Measurements from ENCODE around the gene CNOT11.

CNOT11 gene

DNA sequence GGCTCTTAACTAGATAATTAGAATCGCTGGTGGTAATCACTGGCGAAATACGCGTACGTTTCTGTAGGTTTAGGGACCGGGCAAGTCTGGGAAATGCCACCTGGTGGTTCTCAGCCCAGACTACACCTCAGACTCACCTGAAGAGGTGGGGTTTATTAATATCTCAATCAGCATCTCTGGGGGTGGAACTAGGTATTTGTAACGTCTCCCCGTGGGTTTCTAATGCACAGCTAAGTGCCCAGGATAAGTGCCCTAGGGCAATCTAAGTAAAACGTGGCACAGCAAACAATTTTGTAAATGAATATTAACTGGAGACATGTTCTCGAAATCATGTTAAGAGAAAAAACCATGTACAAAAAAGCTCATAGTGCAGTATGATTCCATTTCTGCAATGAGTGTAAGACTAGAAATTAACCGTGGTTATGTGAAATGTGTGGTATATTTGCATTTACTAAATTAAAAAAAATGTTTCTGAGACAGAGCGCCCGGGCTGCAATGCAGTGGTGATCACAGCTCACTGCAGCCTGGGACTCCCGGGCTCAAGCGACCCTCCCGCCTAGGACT lies 760 bp upstream of the CNOT11 start:
- TF ChIP-seq, protein P1, sequence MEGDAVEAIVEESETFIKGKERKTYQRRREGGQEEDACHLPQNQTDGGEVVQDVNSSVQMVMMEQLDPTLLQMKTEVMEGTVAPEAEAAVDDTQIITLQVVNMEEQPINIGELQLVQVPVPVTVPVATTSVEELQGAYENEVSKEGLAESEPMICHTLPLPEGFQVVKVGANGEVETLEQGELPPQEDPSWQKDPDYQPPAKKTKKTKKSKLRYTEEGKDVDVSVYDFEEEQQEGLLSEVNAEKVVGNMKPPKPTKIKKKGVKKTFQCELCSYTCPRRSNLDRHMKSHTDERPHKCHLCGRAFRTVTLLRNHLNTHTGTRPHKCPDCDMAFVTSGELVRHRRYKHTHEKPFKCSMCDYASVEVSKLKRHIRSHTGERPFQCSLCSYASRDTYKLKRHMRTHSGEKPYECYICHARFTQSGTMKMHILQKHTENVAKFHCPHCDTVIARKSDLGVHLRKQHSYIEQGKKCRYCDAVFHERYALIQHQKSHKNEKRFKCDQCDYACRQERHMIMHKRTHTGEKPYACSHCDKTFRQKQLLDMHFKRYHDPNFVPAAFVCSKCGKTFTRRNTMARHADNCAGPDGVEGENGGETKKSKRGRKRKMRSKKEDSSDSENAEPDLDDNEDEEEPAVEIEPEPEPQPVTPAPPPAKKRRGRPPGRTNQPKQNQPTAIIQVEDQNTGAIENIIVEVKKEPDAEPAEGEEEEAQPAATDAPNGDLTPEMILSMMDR (IDR thresholded peaks at IDR 0.05; ENCODE audit: low read depth, low read length, missing control alignments) = peak; percentile 20
- H3K4me3 ChIP-seq (replicated peaks; ENCODE audit: low read depth, low read length) = peak overlapping the region; percentile 99
- DNase-seq (ENCODE audit: extremely low read depth, low read depth) = no peak

DNA sequence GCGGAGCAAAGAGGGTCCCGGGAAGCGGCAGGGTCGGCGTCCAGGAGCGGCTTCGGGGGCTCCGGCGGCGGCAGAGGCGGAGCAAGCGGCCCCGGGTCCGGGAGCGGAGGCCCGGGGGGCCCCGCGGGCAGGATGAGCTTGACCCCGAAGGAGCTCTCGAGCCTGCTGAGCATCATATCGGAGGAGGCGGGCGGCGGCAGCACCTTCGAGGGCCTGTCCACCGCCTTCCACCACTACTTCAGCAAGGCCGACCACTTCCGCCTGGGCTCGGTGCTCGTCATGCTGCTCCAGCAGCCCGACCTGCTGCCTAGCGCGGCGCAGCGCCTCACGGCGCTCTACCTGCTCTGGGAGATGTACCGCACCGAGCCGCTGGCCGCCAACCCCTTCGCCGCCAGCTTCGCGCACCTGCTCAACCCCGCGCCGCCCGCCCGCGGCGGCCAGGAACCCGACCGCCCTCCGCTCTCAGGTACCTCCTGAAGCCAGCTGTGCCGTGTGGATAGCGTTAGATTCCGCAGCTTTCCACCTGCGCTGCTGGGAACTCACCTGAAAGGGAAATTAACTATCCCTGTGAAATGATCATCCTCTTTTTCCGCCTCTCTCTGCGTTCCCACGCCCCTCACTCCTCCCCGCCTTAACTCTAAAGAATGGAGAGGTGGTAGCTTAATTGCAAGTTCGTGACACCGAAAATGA lies 472 bp downstream of the CNOT11 start:
- TF ChIP-seq, protein P1 (IDR thresholded peaks at IDR 0.05; ENCODE audit: low read depth, low read length, missing control alignments) = no peak
- no peak for DNase-seq (ENCODE audit: extremely low read depth, low read depth)
- peak overlapping the region; percentile 99 for H3K4me3 ChIP-seq (replicated peaks; ENCODE audit: low read depth, low read length)

DNA sequence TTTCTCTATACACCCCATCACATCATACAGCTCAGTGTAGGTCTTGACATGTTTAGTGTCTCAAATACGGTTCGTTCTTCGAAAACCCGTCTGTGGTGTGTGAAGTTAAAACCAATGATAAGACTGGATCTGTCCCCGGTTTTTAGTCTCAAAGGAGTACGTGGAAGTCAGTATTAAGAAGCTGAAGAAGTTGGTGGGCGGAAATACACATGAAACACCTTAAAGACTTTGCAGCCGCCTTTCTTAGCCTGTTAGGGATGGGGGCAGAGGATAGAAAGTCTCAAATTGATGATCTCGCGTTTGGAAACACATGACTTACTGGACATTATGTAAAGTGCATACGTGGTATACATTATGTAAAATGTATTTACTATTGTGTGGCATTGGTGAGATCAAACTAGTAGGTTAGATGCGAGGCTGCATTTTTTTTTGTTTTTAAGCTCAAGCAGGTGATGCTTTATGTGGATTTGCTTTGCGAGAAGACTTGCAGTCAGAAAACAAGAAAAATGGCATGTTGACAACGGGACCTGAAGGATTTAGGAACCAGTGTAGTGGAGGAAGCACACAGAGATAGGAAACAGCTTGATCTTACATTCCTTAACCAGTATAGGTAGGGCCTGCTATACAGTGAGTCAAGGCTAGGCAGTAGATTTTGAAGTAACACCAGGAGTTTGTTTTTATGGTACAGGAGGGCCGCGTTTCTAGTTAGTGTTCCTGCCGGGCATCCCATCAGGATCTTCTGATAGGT lies 1.2 kb downstream of the CNOT11 start:
- TF ChIP-seq, protein P1 (IDR thresholded peaks at IDR 0.05; ENCODE audit: low read depth, low read length, missing control alignments) = no peak
- peak overlapping the region; percentile 99 for H3K4me3 ChIP-seq (replicated peaks; ENCODE audit: low read depth, low read length)
- DNase-seq (ENCODE audit: extremely low read depth, low read depth) = no peak

DNA sequence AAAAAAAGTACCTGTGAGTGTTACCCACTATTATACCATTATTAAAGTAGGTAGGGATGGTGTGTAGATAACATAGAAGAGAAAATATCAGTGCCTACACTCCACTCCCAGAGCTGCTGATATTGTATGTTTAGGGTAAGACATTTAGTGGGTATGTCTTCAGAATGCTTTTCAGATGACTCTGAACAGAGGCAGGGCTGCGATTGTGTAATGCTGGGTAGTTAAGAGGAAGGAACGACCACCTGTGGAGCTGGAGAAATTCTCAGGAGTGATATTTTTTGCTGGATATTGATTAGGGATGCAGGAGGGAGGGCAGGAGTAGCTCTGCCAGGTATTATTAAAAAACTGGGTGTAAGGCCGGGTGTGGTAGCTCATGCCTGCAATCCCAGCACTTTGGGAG lies 2.8 kb downstream of the CNOT11 start:
- TF ChIP-seq, protein P1 (IDR thresholded peaks at IDR 0.05; ENCODE audit: low read depth, low read length, missing control alignments) = no peak
- DNase-seq (ENCODE audit: extremely low read depth, low read depth) = no peak
- H3K4me3 ChIP-seq (replicated peaks; ENCODE audit: low read depth, low read length) = no peak overlapping the region

DNA sequence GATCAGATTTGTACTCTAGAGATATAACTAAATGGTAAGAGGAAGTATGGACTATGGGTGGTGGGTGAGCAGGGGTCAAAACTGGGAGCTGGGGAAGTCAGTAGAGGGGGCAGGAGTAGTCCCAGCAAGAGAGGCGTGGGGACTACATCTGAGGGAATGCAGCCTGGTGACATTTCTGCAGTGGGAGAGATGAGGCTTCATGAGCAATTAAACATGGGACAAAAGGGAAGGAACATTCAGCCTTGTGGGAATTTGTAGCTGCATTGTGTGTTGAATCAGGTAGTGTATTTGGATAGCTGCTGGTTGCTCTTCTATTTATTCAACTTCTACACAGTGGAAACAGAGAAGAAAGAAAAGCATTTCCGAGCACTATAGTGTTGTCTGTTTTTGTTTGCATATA lies 3.6 kb downstream of the CNOT11 start:
- no peak overlapping the region for H3K4me3 ChIP-seq (replicated peaks; ENCODE audit: low read depth, low read length)
- no peak for DNase-seq (ENCODE audit: extremely low read depth, low read depth)
- TF ChIP-seq, protein P1 (IDR thresholded peaks at IDR 0.05; ENCODE audit: low read depth, low read length, missing control alignments) = no peak

DNA sequence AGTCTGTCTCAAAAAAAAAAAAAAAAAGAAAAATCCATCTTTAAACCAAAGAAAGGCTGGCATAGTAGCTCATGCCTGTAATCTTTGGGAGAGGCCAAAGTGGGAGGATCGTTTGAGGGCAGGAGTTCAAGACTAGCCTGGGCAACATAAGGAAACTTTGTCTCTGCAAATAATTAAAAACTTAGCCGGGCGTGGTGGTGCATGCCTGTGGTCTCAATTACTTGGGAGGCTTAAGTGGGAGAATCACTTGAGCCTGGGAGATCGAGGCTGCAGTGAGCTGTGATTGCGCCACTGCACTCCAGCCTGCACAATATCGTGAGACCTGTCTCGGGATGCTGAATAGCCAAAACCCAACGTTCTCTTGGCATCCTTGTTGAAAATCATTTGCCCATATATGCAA lies 6.1 kb downstream of the CNOT11 start:
- TF ChIP-seq, protein P1 (IDR thresholded peaks at IDR 0.05; ENCODE audit: low read depth, low read length, missing control alignments) = no peak
- H3K4me3 ChIP-seq (replicated peaks; ENCODE audit: low read depth, low read length) = no peak overlapping the region
- DNase-seq (ENCODE audit: extremely low read depth, low read depth) = no peak

Data from HFF-Myc (cell line).